ENCODE measurements around the gene TMEM52. TPM values are rescaled to one million over a fixed set of nuclear protein-coding genes. Genes with fewer than 3 reads are reported as not detected.

The TMEM52 gene
- total RNA-seq, 2 donors from 2014 or later: 6.0 to 6.3 TPM

DNA sequence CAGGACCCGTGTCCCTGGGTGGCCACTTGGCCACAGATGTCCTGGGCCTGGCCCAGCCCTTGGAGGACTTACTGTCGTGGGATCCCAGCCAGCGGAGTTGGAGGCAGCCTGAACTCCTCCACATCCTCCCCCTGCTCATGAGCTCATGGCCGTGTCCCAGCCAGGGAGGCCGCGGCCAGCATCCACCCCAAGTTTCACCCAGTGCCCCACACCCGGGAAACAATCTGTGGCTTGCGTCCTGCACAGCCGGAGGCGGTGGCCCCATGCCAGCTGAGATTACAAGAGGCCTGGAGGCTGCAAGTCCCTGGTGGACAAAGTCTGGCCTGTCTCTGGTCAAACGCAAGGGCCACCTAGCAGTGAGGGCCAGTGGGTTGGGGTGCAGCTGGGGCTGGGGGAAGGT, 27.5 kb upstream of the TMEM52 start:
- no peak overlapping the region for H3K4me3 Mint-ChIP-seq
- H3K36me3 Mint-ChIP-seq (ENCODE audit: low read depth): no peaks in the 10 kb centered on the region
- no peak for DNase-seq
- peaks cover 4% of the 10 kb centered on the region for H3K9me3 Mint-ChIP-seq
- TF ChIP-seq, protein P1, sequence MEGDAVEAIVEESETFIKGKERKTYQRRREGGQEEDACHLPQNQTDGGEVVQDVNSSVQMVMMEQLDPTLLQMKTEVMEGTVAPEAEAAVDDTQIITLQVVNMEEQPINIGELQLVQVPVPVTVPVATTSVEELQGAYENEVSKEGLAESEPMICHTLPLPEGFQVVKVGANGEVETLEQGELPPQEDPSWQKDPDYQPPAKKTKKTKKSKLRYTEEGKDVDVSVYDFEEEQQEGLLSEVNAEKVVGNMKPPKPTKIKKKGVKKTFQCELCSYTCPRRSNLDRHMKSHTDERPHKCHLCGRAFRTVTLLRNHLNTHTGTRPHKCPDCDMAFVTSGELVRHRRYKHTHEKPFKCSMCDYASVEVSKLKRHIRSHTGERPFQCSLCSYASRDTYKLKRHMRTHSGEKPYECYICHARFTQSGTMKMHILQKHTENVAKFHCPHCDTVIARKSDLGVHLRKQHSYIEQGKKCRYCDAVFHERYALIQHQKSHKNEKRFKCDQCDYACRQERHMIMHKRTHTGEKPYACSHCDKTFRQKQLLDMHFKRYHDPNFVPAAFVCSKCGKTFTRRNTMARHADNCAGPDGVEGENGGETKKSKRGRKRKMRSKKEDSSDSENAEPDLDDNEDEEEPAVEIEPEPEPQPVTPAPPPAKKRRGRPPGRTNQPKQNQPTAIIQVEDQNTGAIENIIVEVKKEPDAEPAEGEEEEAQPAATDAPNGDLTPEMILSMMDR (conservative IDR thresholded peaks at IDR 0.05): no peak
- Histone ChIP-seq H3K36me3 (ENCODE audit: control insufficient read depth, insufficient read depth, low read length) (no peaks in the 10 kb centered on the region), H3K4me3 (ENCODE audit: low read length) (no peak overlapping the region), H3K27me3 (ENCODE audit: control insufficient read depth, insufficient read depth, low read length, poor library complexity, severe bottlenecking) (no peaks in the 10 kb centered on the region), H3K27ac (ENCODE audit: low read depth, low read length) (no peak overlapping the region), H3K9ac (ENCODE audit: extremely low read depth, low read length, poor library complexity, severe bottlenecking) (no peak overlapping the region), H3K9me3 (ENCODE audit: control insufficient read depth, low read length) (no peaks in the 10 kb centered on the region), H3K4me1 (ENCODE audit: control insufficient read depth, insufficient read depth, low read length) (no peaks in the 10 kb centered on the region)
- 81 to 84% methylated on average over 9 to 11 of the region's 11 CpGs for WGBS, 2 experiments (ENCODE audit: insufficient coverage in 1 of 2, insufficient read length in 1 of 2)
- H3K27me3 Mint-ChIP-seq (ENCODE audit: insufficient read depth): peaks cover 2% of the 10 kb centered on the region
- H3K27ac Mint-ChIP-seq: no peak overlapping the region
- H3K4me1 Mint-ChIP-seq: peaks cover 2% of the 10 kb centered on the region

DNA sequence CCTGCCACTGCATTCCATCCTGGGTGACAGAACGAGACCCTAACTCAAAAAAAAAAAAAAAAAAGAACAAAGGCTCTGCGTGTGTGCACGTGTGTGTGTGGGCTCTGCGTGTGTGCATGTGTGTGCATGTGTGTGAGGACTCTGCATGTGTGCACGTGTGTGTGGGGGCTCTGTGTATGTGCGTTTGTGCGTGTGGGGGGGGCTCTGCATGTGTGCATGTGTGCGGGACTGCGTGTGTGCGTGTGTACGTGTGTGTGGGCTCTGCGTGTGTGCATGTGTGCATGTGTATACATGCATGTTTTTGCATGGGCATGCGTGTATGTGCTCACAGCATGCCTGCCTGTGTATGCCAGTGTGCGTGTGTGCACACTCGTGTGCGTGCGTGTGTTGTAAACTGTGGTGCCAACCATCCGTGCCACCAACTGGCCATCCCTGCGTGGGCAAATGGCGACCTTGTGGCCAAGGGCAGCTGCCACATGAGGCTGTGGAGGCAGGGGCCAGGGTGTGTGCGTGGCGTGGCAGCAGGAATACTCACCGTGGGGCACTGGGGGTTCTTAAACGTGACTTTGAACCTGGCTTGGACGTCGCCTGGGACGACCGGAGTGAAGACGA, 26.8 kb upstream of the TMEM52 start:
- H3K36me3 Mint-ChIP-seq (ENCODE audit: low read depth): no peaks in the 10 kb centered on the region
- Histone ChIP-seq H3K27ac (ENCODE audit: low read depth, low read length) (no peak overlapping the region), H3K27me3 (ENCODE audit: control insufficient read depth, insufficient read depth, low read length, poor library complexity, severe bottlenecking) (no peaks in the 10 kb centered on the region), H3K4me1 (ENCODE audit: control insufficient read depth, insufficient read depth, low read length) (no peaks in the 10 kb centered on the region), H3K36me3 (ENCODE audit: control insufficient read depth, insufficient read depth, low read length) (no peaks in the 10 kb centered on the region), H3K9ac (ENCODE audit: extremely low read depth, low read length, poor library complexity, severe bottlenecking) (no peak overlapping the region), H3K4me3 (ENCODE audit: low read length) (no peak overlapping the region), H3K9me3 (ENCODE audit: control insufficient read depth, low read length) (no peaks in the 10 kb centered on the region)
- H3K27ac Mint-ChIP-seq: no peak overlapping the region
- peaks cover 2% of the 10 kb centered on the region for H3K4me1 Mint-ChIP-seq
- peaks cover 3% of the 10 kb centered on the region for H3K9me3 Mint-ChIP-seq
- H3K27me3 Mint-ChIP-seq (ENCODE audit: insufficient read depth): peaks cover 2% of the 10 kb centered on the region
- H3K4me3 Mint-ChIP-seq: no peak overlapping the region
- TF ChIP-seq, protein P1 (conservative IDR thresholded peaks at IDR 0.05): no peak
- DNase-seq: no peak
- WGBS, 2 experiments (ENCODE audit: insufficient coverage in 1 of 2, insufficient read length in 1 of 2): 91 to 93% methylated on average over 25 to 29 of the region's 29 CpGs

DNA sequence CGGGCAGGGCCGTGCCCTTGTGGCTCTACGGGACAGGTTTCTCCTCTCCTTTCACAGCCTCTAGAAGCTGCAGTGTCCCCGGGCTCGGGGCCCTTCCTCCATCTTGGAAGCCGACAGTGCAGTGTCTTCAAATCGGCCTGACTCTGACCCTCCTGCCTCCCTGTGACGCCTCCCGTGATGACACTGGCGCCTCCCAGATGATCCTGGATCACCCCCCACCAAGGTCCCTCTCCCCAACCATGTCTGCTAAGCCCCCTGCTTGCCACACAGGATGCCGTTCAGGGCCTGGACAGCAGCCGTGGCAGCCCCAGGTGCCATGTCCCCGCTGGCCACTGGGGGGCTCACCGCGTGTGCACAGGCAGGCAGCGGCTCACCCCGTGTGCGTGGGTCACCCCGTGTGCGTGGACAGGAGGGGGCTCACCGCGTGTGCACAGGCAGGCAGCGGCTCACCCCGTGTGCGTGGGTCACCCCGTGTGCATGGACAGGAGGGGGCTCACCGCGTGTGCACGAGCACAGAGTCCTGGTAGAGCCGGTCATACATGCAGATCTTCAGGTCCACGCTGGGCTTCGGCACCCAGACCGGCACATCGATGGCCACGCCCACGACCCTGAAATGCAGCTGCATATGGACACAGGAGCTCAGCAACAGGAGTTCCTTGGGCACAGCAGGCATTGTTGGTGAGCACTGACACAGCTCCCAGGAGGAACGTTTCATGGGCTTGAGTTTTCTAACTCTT, 24.9 kb upstream of the TMEM52 start:
- Mint-ChIP-seq H3K4me3 (no peak overlapping the region), H3K9me3 (no peaks in the 10 kb centered on the region)
- no peaks in the 10 kb centered on the region for H3K36me3 ChIP-seq (ENCODE audit: control insufficient read depth, insufficient read depth, low read length)

More for the DNA sequence above, 24.9 kb upstream of the TMEM52 start:
- Histone ChIP-seq H3K9ac (ENCODE audit: extremely low read depth, low read length, poor library complexity, severe bottlenecking) (no peak overlapping the region), H3K4me3 (ENCODE audit: low read length) (no peak overlapping the region), H3K9me3 (ENCODE audit: control insufficient read depth, low read length) (no peaks in the 10 kb centered on the region), H3K27ac (ENCODE audit: low read depth, low read length) (no peak overlapping the region), H3K4me1 (ENCODE audit: control insufficient read depth, insufficient read depth, low read length) (no peaks in the 10 kb centered on the region), H3K27me3 (ENCODE audit: control insufficient read depth, insufficient read depth, low read length, poor library complexity, severe bottlenecking) (no peaks in the 10 kb centered on the region)
- Mint-ChIP-seq H3K27ac (no peak overlapping the region), H3K27me3 (ENCODE audit: insufficient read depth) (peaks cover 2% of the 10 kb centered on the region), H3K4me1 (peaks cover 2% of the 10 kb centered on the region), H3K36me3 (ENCODE audit: low read depth) (no peaks in the 10 kb centered on the region)
- TF ChIP-seq, protein P1 (conservative IDR thresholded peaks at IDR 0.05): peak; percentile 97
- peak; percentile 91 for DNase-seq
- WGBS, 2 experiments (ENCODE audit: insufficient coverage in 1 of 2, insufficient read length in 1 of 2): 28 to 29% methylated on average over 27 to 37 of the region's 37 CpGs
